ENCODE measurements around the gene RRP15. TPM values are rescaled to one million over a fixed set of nuclear protein-coding genes. Genes with fewer than 3 reads are reported as not detected.

The RRP15 gene
- total RNA-seq, 1 experiment from 2014 or later, result 38.4 TPM

DNA sequence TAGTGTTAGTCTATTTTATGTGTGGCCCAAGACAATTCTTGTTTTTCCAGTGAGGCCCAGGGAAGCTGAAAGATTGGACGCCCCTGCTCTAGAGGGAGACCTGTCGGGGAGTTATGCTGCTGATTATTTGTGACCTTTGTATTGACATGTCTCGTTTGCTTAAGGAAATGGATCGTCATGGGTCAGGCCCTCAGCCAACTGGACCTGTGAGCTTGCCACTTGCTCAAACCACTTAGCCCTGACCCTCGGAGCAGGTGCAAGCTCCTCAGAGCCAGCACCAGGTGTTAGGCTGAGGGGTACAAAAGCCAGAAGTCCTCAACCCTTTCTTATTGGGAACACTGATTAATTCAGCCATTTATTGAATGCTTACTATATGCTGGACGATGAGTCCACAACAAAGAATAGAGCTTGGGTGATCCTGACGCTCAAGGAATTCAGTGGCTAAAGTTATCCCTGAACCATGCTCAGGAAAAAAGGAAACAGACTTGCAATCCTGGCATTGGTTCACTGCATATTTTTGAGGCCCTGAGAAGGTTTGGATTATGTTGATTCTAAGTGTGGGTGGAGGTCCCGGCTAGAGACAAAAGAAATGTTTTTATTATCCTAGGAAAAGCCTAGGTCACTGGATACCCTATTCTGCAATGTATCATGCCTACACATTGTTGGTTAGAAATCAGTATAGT, 79.1 kb downstream of the RRP15 start:
- ChIA-PET POLR2A (ENCODE audit: low non-redundant PET) (no interaction called here), CTCF (no interaction called here)
- no peaks in the 10 kb centered on the region for H3K36me3 ChIP-seq (ENCODE audit: insufficient read depth, low read length, poor library complexity, severe bottlenecking)
- no peak for DNase-seq (ENCODE audit: low spot score)
- H3K27me3 ChIP-seq (replicated peaks; ENCODE audit: insufficient read depth, low read depth, low read length, poor library complexity), result no peaks in the 10 kb centered on the region
- H3K9me3 ChIP-seq (ENCODE audit: low read depth, low read length, poor library complexity, severe bottlenecking), result no peaks in the 10 kb centered on the region
- H3K4me1 ChIP-seq (ENCODE audit: insufficient read depth, low read length, poor library complexity, severe bottlenecking), result no peaks in the 10 kb centered on the region
- H3K4me3 ChIP-seq (ENCODE audit: low read depth, low read length, poor library complexity, severe bottlenecking), result no peak overlapping the region
- TF ChIP-seq, protein P1, sequence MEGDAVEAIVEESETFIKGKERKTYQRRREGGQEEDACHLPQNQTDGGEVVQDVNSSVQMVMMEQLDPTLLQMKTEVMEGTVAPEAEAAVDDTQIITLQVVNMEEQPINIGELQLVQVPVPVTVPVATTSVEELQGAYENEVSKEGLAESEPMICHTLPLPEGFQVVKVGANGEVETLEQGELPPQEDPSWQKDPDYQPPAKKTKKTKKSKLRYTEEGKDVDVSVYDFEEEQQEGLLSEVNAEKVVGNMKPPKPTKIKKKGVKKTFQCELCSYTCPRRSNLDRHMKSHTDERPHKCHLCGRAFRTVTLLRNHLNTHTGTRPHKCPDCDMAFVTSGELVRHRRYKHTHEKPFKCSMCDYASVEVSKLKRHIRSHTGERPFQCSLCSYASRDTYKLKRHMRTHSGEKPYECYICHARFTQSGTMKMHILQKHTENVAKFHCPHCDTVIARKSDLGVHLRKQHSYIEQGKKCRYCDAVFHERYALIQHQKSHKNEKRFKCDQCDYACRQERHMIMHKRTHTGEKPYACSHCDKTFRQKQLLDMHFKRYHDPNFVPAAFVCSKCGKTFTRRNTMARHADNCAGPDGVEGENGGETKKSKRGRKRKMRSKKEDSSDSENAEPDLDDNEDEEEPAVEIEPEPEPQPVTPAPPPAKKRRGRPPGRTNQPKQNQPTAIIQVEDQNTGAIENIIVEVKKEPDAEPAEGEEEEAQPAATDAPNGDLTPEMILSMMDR (conservative IDR thresholded peaks at IDR 0.05; ENCODE audit: low read depth, low read length), result no peak
- TF ChIP-seq EZH2 (IDR thresholded peaks at IDR 0.05; ENCODE audit: borderline replicate concordance, low read depth, low read length, poor library complexity, severe bottlenecking), result no peak
- H3K27ac ChIP-seq (ENCODE audit: low read depth, low read length, poor library complexity, severe bottlenecking), result no peak overlapping the region
- BruUV-seq (replicated peaks), result no TSS peak
- intact Hi-C loops (cut with micrococcal nuclease; ENCODE audit: unreplicated experiment), result loop anchor here (10.0 kb wide), 1 partner anchor 611 kb away; no protein-coding TSS in a partner anchor

- Histone ChIP-seq H3K9me3 (ENCODE audit: low read depth, low read length, poor library complexity, severe bottlenecking) (no peaks in the 10 kb centered on the region), H3K4me1 (ENCODE audit: insufficient read depth, low read length, poor library complexity, severe bottlenecking) (no peaks in the 10 kb centered on the region), H3K27me3 (replicated peaks; ENCODE audit: insufficient read depth, low read depth, low read length, poor library complexity) (no peaks in the 10 kb centered on the region), H3K36me3 (ENCODE audit: insufficient read depth, low read length, poor library complexity, severe bottlenecking) (no peaks in the 10 kb centered on the region), H3K4me3 (ENCODE audit: low read depth, low read length, poor library complexity, severe bottlenecking) (no peak overlapping the region), H3K27ac (ENCODE audit: low read depth, low read length, poor library complexity, severe bottlenecking) (no peak overlapping the region)
- ChIA-PET CTCF (no interaction called here), POLR2A (ENCODE audit: low non-redundant PET) (no interaction called here)
- intact Hi-C loops (cut with micrococcal nuclease; ENCODE audit: unreplicated experiment), result loop anchor here (10.0 kb wide), 1 partner anchor 609 kb away; no protein-coding TSS in a partner anchor
- BruUV-seq (replicated peaks), result no TSS peak
- no peak for TF ChIP-seq EZH2 (IDR thresholded peaks at IDR 0.05; ENCODE audit: borderline replicate concordance, low read depth, low read length, poor library complexity, severe bottlenecking)
- TF ChIP-seq, protein P1 (conservative IDR thresholded peaks at IDR 0.05; ENCODE audit: low read depth, low read length), result no peak
- DNase-seq (ENCODE audit: low spot score), result no peak
Measured at GRCh38 chr1:218365226-218365999, 80.3 kb downstream of the RRP15 start.

GRCh38 chr1:218366322-218367052, 81.4 kb downstream of the RRP15 start:
- peak; percentile 24 for DNase-seq (ENCODE audit: low spot score)
- intact Hi-C loops (cut with micrococcal nuclease; ENCODE audit: unreplicated experiment), result loop anchor here (10.0 kb wide), 1 partner anchor 608 kb away; no protein-coding TSS in a partner anchor
- Histone ChIP-seq H3K4me3 (ENCODE audit: low read depth, low read length, poor library complexity, severe bottlenecking) (no peak overlapping the region), H3K36me3 (ENCODE audit: insufficient read depth, low read length, poor library complexity, severe bottlenecking) (no peaks in the 10 kb centered on the region), H3K27me3 (replicated peaks; ENCODE audit: insufficient read depth, low read depth, low read length, poor library complexity) (no peaks in the 10 kb centered on the region), H3K4me1 (ENCODE audit: insufficient read depth, low read length, poor library complexity, severe bottlenecking) (no peaks in the 10 kb centered on the region), H3K9me3 (ENCODE audit: low read depth, low read length, poor library complexity, severe bottlenecking) (no peaks in the 10 kb centered on the region), H3K27ac (ENCODE audit: low read depth, low read length, poor library complexity, severe bottlenecking) (no peak overlapping the region)
- ChIA-PET POLR2A (ENCODE audit: low non-redundant PET) (no interaction called here), CTCF (no interaction called here)
- no TSS peak for BruUV-seq (replicated peaks)
- TF ChIP-seq, protein P1 (conservative IDR thresholded peaks at IDR 0.05; ENCODE audit: low read depth, low read length), result no peak
- TF ChIP-seq EZH2 (IDR thresholded peaks at IDR 0.05; ENCODE audit: borderline replicate concordance, low read depth, low read length, poor library complexity, severe bottlenecking), result no peak

Data from A673 (cell line).